IPS-18c (cell line): ENCODE data around the gene KIRREL1.
A peak's percentile ranks its signal among the peaks of the same experiment; 100 is the strongest.

Experiments
- H3K4me3 ChIP-seq: 2 replicates; pipeline ENCODE4 v1.7.0; 2013; ENCODE audit warnings: low read depth, mild to moderate bottlenecking, low read length, moderate library complexity; ENCODE audit not compliant: insufficient read depth
- H3K9me3 ChIP-seq: one replicate; pipeline ENCODE4 v1.6.1; 2013; ENCODE audit warnings: mild to moderate bottlenecking, low read length, moderate library complexity; ENCODE audit not compliant: control insufficient read depth, insufficient read depth

The KIRREL1 gene

DNA sequence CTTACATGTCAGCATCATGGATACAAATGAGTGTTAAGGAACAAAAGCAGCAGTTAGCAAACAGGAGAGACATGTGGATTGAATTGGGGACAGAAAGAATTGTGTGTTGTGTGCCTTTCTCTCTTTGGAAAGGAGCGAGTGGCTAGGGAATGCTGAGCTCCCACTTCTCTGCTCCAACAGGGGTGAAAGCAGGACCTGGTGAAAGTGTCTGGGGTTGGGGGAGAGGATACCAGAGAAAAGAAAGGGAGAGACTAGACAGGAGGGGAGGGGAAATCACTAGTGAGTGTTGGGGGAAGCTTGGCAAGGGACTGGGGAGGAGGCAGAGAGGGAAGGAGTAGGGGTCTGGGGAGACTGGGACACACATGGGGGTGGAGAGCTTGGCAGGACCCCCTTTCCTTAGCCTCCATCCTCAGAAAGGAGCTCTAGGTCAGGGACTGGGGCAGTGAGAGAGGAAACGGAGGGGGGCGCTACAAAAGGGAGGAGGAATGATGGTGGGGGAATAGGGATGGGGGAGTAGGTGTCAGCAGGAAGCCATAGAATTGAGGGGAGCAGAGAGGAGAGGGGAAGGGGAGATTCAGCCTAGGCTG is 2.2 kb downstream of the KIRREL1 start:
- H3K4me3 ChIP-seq = peak overlapping the region; percentile 1; the same call in 1 of the 2 replicates
- no peaks in the 10 kb centered on the region for H3K9me3 ChIP-seq

DNA sequence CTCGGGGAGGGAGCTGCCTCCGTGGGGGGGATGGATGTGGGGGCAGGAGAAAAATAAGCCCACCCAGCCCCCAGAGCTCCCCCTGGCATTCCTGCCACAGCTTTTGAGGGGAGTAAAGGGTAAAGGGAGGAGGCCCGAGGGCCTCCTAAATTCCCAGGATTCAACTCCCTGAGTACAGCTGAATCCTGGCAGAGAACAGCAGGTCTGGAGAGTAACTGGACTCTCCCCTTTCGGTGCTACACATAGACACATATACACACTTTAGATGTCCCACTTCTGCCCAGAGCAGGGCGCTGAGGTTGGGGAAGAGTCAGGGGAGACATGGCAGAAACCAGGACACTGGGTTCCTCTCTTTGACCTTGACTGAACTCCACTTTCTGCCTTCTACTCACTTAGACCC is 3.0 kb downstream of the KIRREL1 start:
- no peaks in the 10 kb centered on the region for H3K9me3 ChIP-seq
- H3K4me3 ChIP-seq = no peak overlapping the region; the same call in 1 of the 2 replicates

DNA sequence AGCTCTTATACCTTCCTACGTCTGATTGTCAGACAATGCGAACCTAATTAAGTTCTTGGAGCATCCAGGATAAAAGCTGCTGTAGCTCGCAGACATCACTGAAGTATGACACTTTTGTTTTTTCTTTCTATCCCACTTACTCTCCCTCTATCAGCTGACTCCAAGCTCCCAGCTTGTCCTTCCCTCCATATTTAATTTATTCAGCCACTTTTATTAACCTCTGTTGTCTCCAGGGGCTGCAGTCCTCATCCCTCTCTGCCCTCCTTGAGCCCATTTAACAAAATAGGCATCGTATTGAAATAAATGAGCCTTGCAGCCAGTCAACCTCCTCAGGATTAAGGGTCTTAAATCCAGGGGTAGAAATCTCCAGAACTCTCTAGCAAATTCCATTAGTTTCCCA is 7.1 kb downstream of the KIRREL1 start:
- no peaks in the 10 kb centered on the region for H3K9me3 ChIP-seq
- H3K4me3 ChIP-seq = no peak overlapping the region

DNA sequence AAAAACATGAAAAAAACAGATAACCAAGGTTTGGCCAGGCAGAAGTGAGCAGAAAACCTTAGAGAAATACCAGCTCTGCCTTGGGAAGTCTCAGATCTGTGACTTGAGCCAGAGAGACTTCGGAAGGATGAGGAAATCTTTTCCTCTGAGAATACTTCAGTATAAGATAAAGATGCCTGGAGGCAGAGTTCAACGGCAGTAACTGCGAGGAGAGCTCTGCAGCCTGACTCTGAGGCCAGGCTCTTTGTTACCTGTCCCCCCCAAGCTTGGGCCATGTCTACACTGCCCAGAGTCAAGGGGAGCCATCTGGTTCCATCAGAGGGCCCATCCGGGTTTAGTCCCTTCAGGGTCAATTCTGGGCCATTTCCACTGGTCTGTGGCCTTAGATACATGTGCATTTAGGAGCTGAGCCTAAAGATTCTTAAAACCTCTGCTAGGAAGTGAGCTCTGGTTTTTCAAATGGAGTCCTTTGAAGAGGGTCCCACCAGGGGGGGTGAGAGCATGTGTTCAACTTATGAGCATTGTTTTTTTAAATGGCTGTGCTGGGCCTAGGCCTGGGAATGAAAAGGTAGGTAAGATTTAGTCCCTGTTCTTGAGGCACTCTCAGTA is 8.7 kb downstream of the KIRREL1 start:
- no peak overlapping the region for H3K4me3 ChIP-seq

GRCh38 chr1:158002631-158003405 is 9.4 kb downstream of the KIRREL1 start:
- no peaks in the 10 kb centered on the region for H3K9me3 ChIP-seq
- H3K4me3 ChIP-seq = no peak overlapping the region

More for the DNA sequence above, 8.7 kb downstream of the KIRREL1 start:
- H3K9me3 ChIP-seq = no peaks in the 10 kb centered on the region

DNA sequence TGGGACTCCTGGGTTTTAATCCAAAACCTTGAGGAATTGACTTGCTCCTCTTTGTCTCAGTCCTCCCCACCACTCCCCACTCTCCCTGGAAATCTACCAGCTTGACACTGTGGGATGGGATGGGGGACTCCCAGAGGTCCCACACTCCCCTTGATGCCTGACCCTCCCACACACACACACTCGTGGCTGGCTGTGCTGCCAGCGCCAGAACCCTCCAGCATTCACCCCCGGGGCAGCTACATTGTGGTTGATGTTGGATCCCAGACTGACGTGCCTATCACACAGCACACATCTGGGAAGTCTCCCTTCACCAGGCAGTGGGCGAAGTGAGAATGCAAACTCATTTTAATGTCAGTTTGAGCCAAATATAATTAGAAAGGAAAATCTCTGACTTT is 10.0 kb downstream of the KIRREL1 start:
- Histone ChIP-seq H3K9me3 (no peaks in the 10 kb centered on the region), H3K4me3 (no peak overlapping the region)

DNA sequence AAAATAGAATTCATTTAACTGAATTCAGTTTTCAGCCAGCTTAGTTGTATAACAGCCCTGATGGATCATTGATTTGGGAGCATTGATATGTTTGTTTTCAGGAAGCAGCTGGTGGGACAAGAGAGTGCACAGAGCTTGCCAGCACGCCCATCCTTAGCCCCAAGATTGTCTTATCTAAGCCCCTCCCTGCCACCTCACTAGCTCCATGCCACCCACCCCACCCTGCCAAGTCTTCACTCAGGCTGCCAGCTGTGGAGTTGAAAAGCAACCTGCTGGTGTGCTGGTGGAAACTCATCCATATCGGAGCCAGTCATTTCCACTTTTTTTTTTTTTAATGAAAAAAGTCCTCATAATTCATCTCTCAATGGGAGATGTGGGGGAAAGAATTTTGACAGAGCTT is 11.8 kb downstream of the KIRREL1 start:
- no peaks in the 10 kb centered on the region for H3K9me3 ChIP-seq
- no peak overlapping the region for H3K4me3 ChIP-seq

DNA sequence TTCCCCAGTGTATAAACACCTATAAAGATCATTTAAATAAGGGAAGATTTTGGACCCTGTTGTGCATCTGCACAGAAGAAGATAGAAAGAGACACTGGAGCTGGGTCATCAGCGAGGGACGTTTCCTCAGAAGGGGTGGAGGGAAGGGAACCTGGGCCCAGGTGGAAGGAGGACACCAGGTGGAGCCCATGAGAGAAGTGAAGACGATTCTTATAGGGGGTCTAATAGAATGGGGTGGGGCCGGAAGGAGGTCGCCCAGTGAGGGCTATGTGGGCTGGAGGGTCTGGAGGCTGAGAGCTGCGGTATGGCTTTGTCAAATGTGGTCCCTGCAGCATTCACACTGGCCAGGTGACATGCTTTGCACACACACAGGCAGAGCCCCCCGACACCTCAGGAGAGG is 13.7 kb downstream of the KIRREL1 start:
- Histone ChIP-seq H3K4me3 (no peak overlapping the region), H3K9me3 (no peaks in the 10 kb centered on the region)

- Histone ChIP-seq H3K9me3 (no peaks in the 10 kb centered on the region), H3K4me3 (no peak overlapping the region; the same call in 1 of the 2 replicates)
Observed at GRCh38 chr1:158007667-158008386, 14.4 kb downstream of the KIRREL1 start.

GRCh38 chr1:158008630-158009029 is 15.2 kb downstream of the KIRREL1 start:
- Histone ChIP-seq H3K4me3 (no peak overlapping the region), H3K9me3 (no peaks in the 10 kb centered on the region)

DNA sequence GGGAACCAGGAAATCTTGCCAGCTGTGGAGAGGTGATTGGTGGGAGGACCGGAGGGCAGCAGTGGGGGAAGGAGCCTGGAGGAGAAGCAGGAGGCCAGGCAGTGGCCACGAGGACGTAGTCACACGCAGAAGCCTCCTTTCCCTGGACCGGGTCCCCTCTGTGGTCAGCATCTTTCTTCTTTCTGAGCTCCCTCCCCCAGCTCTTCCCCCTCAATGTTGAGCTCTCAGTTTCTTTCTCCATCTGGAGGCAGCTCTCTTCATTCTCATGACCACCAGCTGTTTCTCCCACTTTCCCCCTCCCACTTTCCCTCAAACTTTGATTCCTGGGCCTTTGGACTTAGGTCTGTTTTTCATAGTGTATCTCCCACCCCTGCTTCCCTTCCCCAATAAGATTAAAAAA is 18.3 kb downstream of the KIRREL1 start:
- Histone ChIP-seq H3K4me3 (no peak overlapping the region), H3K9me3 (no peaks in the 10 kb centered on the region)

DNA sequence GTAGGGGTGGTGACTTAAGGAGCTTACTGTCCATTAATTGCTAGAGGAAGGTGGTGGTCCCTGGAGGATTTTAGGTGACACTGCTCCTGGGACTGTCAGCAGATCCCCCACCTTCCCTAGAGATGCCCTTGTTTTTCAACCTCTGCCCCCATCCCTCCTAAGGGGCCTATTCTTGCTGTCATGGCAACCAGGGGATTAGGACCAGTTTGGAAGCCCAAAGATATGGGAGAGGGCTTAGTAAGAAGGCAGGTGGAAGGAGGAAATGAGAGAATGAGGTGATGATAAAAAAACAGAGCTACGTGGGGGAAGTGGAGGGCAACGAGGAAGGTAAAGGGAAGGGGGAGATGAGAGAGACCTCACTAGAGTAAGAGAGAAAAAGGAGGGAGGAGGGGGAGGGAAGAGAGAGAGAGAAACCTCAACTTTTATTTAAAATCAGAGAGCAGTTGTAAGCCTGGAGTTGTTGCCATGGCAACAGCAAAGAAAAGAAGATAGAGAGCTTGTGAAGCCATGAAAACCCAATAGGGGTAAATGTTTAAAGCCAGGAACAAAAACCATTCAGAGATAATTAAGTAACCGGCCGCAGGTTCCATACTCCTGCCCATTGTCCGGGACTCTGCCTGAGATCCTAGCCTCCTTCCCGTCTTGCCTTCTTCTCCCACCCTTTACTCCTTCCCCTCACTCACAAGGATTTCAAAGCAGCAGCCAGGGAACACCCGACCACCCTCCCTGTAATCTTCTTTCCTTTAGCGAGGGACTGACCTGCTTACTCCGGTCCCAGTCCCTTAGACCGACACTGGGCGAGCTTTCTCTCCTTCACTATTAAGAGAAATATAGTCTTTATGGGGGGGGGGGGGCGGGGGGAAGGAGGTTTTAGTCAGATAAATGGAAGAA is 20.6 kb downstream of the KIRREL1 start:
- no peak overlapping the region for H3K4me3 ChIP-seq
- H3K9me3 ChIP-seq = no peaks in the 10 kb centered on the region

DNA sequence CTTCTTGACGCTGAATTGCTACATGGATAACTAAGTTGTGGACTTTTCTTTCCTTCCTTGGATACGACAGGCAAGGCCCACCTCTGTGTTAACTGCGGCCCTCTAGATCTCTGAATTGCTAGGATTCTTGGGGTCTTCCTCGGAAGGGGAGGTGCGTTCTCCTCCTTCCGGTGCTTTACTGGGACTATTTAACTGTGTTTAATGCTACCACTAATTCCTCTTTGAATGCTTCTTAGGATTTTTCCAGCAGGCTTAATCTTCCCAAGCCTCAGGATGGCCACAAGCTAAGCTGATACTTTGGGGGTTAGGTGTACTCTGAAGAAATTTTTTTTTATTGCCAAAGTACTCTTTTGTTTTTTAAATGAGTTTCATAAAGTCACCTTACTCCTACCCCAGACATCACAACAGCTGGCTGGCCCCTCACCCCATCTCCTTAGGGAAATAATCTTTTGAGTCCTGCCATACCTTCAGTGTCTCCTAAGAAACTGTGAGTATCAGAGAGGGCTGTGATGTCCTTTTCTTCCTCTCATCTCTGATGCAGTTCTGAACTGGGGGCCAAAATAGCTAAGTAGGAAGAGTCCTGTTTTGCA is 21.4 kb downstream of the KIRREL1 start:
- Histone ChIP-seq H3K4me3 (no peak overlapping the region), H3K9me3 (no peaks in the 10 kb centered on the region)

DNA sequence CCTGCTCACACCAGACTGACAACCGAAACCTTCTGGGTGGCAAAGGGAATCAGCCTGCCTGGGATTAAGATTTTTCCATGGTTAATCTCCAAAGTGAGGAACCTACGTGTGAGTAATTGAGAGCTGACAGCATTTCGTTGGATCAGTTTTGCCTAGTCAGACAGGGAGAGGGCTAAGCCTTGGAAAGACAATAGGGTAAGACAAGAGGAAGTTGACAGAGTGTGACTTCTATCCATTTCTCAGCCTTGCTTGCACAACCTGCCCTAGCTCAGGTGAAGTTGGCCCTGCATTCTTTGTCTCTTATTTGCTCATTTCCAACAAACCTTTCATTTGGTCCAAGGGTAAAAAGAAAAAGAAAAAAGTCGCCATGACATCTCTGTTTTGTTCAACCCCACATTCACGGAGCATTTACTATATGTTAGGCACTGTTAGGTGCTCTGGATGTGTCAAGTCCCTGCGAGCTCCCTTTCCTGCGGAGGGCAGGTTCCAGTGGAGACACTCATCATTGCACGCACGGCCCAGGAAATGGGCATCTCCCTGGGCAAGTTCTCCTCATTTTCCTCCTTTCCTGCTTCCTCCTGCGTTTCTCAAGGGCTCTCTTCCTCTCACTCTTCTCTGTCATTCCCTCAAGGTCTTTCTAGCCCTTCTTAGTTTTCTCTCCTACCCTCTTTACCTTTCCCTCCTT is 23.3 kb downstream of the KIRREL1 start:
- no peak overlapping the region for H3K4me3 ChIP-seq
- H3K9me3 ChIP-seq = no peaks in the 10 kb centered on the region

DNA sequence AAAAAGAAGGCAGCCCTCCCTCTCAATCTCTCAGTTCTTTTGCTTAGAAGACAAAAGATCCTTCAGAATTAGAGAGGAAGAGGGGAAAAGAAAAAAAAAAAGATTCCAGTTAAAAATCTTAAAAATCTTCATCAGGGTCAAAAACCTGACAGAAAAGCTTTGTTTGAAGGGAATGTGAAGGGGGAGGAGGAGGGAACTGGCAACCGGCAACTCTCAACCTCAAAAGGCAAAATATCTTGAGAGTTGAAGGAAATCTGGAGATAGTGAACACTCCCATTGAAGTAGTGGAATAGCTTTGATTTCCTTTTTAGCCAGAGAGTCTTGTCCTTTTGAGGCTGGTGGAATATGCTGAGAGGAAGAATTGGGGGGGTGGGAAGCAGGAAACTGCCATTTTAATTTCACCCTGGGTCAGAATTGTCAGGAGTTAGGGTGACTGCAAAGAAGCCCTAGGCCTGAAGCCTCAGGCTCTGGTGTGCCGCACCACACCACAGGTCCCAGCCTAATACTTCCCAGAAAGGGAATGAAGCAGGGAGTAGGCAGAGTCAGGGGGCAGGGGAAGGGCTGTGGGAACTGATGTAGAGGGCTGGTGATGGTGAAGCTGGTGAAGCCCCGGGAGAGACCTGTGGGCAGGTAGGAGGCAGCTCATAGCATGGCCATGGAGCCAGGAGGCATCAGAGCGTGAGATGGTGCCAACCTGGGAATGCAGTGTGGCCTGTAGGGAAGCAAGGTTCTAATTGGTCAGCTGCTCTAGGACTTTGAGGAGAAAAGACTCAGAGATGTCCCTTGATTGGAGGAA is 24.6 kb downstream of the KIRREL1 start:
- Histone ChIP-seq H3K9me3 (no peaks in the 10 kb centered on the region), H3K4me3 (no peak overlapping the region)
